HG03103 (cell line): ENCODE measurements around the gene SPDYE16.
"Not testable (repeated sequence)": the region's sequence is repeated elsewhere in the genome, so short reads cannot be mapped to it uniquely, and the experiment has no call there.

Experiments used
- ATAC-seq: cut with Tn5 transposase; IDR thresholded peaks from one replicate; pipeline ENCODE4 v1.9.1; 2021; ENCODE audit warnings: low read depth; ENCODE audit not compliant: unreplicated experiment

SPDYE16 gene, protein sequence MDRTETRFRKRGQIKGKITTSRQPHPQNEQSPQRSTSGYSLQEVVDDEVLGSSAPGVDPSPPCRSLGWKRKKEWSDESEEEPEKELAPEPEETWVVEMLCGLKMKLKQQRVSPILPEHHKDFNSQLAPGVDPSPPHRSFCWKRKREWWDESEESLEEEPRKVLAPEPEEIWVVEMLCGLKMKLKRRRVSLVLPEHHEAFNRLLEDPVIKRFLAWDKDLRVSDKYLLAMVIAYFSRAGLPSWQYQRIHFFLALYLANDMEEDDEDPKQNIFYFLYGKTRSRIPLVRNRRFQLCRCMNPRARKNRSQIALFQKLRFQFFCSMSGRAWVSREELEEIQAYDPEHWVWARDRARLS

DNA sequence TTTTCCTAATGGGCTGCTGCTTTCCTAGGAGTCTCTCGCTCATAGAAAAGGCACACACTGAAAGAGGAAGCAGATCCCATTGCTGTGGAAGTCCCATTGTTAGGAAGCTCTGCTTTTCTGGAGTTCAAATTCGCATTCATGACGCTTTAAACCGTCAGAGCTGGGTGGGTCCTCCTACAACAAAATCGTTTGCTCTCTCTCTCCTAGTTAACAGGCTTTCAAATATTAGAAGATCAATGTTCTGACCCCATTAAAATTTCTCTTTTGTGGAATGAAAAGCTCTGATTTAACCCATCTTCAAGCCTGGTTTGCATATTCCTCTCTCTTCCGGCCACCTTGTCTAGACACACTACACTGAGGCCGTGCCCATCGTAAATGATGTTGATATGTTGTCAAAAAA, at the start of gene SPDYE16:
TSS of gene SPDYE16 (minus strand) at position 101 of the 400 bp plus-strand sequence. CDS start 1,838 bp downstream, outside the sequence.
- ATAC-seq: not testable (repeated sequence)

DNA sequence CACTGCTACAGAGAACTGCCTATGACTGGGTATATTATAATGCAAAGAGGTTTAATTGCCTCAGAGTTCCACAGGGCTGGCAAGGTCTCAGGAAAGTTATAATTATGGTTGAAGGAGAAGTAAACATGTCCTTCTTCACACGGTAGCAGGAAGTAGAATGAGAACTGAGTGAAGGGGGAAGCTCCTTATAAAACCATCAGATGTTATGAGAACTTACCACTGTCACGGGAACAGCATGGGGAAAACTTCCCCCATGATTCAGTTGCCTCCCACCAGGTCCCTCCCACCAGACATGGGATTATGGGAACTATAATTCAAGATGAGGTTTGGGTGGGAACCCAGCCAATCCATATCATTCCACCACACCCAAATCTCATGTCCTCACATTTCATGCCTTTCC, 49.6 kb upstream of the SPDYE16 start:
- not testable (repeated sequence) for ATAC-seq

DNA sequence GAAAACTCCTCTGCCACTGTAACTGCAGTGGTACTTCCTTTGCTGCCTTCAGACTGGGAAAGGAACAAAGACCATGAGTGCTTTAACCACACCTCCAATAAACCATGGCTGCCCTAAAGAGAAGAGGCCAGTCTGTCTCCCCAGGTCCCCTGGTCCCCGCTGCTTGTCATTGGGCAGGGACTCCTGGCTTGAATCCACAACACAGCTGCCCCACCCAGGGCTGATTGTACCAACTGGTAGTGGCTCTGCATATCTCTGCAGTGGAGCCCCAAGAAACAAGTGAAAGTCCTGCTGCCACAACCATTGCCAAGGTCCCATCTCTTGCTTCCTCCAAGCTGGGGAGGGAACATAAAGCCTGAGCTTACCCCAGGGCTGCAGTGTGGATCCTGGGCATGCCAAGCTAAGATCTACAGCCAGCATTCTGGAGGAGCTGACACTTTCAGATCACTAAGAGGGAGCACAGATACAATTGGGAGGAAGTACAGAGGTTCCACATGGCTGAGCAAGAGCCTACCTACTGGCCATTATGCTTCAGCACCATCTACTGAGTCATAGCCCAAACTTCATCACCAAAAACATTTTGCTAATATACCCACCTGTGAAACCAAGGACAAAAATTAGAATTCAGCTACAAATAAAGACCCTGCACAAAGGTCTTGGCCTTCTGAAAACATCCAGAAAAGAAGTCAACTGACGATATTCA, 48.7 kb upstream of the SPDYE16 start:
- ATAC-seq: peak; percentile 89

DNA sequence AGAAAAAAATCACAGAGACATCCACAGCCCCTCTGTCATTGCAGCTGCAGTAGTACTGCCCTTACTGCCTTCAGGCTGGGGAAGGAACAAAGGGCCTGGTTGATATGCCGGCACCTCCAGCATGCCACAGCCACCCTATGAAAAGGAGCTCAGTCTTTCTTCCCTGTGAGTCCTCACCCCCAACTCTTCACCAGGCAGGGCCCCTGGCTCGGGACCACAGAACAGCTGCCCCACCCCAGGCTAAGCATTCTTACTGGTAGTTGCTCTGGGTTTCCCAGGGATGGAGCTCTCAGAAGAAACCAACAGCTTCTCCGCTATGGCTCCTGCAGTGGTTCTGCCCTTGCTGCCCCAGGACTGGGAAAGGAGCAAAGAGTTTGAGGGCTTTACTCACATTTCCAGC, 47.9 kb upstream of the SPDYE16 start:
- not testable (repeated sequence) for ATAC-seq

DNA sequence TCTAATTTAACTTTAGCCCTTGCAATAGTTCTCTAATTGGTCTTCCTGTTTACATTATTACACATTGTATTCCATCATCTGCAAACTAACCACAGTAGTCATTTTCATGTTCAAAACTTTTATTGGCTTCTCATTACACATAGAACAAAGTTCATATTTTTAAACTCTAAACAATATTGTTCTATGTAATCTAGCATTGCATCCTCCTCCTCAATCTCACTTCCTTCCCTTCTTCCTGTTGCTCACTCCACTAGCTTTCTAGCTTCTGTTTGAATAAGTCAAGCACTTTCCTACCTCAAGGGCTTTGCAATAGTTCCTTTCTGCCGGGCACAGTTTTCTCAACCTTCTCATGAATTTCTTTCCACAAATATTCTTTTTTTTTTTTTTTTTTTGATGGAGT, 45.5 kb upstream of the SPDYE16 start:
- not testable (repeated sequence) for ATAC-seq

DNA sequence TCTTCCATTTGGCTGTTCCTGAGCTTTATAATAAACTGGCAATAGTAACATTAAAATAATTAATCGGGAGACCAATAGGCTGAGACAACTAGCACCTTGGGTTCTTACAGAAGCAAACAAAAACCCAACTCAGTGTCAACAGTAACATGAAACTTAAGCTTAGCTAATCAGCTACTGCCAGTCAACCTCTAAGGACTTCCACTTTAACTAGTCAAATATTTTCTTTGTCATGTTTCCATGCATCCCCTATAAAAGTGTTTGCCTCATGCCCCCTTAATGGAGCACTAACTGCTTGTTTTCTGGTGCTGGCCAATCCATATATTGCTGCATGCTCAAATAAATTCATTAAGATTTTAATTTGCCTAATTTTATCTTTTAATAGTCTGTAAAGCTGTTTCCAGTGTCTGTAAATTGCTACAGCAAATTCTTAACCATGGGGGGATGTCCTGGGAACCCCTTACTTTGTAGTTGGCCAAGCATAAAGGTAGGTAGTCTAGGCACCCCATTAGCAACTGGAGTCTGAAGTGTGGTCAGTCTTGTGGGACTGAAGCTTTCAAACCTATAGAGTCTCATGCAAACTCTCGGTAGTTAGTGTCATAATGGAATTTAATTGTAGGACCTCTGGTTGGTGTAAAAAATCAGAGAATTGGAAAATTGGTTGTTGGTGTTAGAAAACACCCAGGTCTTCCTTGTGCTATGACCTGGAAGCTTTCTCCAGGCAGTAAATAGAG, 43.7 kb upstream of the SPDYE16 start:
- ATAC-seq: not testable (repeated sequence)

DNA sequence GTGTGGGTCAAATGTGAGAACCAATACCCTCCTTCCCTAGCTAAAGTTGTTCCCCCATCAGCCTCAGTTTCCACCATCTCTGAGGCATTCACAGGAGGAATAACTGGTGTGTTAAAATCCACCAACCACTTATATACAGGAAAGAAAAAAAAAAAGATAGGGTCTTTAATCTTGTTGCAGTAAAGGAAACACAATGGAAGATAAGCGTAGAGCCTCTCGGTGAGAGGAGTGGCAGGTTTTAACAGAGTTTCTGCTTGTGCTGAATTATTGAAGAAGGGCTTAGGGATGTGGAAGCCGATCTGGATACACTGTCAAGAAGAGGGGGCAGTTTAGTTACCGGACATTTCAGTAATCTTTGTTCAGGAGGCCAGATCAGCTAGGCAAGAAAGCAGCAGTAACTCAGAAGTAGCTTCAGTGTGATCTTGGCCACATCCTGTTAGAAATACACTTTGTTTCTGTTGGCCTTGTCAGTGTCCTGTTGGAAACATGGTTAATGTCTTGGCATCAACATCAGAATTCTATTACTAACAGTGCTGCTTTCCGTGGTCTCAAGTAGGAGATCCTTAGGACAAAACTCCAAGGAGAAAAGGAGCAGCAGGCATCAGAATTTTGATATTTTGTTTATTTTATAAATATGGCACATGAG, 40.7 kb upstream of the SPDYE16 start:
- not testable (repeated sequence) for ATAC-seq

DNA sequence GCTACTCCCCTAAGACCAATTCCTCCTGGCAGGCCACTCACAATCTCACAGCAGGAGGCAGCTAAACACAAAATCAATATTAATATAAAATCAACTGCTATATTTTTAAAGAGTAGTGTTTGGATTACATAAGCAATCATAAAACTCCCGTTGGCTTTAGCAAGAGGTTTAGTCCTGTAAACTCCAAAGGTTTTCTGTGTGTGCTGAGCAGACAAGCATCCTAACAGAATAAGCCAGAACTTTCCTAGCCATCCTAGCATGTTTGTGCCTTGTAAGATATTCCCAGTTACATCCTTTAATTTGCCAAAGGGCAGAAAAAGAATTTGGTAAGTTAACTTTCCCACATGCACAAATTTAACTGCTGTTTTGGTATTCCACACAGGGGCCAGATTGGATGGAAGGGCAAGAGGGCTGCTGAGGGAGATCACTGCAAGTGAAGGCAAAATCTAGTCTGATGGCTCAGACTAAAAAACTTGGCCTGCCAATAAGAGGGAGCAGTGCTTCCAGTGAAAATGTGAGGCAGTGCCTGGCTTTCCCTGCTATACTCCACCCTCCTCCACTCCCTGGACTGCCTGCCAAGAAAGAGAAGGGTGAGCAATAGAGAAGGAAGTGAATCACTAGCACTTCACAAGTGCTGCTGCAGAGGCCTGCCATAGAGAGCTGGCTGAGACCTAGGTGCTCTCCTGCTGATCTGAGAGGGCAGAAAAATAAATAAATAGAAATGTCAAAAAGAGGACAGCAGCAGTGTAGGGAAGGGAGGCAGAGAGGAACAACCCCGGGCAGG, 39.9 kb upstream of the SPDYE16 start:
- ATAC-seq: not testable (repeated sequence)

DNA sequence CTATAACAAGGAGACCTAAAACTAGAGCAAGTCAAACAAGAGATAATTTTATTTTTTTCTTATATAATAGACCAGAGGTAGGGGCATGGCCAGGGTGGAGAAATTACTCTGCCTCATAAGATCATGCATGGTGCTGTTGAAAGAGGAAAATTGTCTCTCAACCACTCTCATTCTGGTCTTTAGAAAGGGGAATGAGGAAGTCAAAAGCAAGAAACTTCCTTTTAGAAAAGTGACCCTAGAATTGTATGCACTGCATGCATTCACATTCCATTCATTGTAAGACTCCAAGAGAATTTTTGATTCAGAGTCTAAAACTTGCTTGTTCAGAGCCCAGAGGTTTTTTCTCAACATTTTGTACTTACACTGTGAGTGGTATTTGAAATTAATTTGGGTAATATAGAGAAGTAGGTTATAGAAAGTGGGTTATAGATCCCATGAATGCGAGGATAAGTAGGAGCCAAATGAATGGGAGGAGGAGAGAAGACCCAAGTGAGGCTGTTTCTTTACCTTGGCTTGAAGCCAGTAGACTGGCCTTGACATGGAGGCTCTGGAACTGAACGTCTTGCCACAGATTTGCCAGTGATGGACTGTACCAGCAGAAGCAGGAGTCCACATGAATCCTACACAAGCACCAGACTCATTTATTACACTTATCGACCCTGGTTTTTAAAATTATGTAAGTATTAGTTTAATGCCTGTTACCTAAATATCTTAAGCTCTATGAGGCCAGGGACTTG, 33.0 kb upstream of the SPDYE16 start:
- ATAC-seq: not testable (repeated sequence)

DNA sequence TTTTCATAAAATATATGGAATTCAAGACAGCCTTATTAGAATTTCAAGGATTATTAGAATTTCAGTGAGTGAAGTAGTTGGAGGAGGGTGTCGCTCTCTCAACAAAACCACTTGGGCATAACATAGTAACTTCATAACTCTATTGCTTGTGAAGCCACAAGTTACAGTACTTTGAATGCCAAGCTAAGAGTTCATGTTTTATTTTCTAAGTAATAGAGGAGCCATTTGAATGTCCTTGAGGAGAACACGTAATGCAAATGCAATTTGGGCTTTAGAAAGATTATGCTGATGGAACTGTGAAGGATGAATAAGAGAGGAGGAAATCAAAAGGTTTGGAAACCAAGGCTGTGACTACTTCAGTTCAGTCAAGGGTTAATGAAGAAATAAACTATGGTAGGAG, 32.3 kb upstream of the SPDYE16 start:
- not testable (repeated sequence) for ATAC-seq

DNA sequence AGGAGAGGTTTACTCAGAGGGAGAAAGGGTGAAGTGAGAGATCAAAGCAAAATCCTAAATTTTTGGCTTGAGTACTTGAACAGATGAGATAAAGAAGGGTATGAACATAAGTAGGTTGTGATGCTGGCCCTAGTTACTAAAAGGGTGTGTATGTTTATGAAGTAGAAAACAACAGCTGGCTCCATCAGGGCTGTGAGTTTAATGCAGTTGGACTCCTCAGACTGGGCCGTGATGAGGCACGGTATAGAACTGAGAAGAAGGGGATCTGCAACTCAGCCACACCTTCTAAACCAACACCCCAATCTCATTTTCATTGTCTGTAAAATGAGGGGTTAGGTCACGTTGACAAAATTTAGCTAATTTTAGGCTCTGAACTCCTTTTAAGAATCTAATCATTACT, 29.2 kb upstream of the SPDYE16 start:
- ATAC-seq: not testable (repeated sequence)

DNA sequence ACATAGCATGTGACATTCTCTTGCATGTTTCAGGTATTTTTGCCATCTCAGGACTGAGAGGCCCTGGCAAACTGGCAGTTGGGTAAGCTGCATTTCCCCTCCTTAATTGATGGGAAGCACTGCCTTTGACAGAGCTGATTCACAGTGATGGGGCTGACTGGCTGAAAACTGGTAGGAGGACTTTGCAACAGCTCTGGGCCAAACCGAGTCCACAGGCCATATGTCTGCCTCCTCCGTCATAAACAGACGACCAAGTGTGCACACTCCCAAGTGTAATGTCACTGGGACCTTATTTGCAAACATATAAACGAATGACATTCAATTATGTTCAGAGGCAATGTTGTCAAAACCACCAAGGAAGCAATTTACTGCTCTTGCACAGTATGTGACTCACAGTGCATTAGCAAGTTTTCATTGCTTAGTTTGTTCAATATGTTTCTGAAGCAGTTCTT, 27.3 kb upstream of the SPDYE16 start:
- ATAC-seq: not testable (repeated sequence)

DNA sequence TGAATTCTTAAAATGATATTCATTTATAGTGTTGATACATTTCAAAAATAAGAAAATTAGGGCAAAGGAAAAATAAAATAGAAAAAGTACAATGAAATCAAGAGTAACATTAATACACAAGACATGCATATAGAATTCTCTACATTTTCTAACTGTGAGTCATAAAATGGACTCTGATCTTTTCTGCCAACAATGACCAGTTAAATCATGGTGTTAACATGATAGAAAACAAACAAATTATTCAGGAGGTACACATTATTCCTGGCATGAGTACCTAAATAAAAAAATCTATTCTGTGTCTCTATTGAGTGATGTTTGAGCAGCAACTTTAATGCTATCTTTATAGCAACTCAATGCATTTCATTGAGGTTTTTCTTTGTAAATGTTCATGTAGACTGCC, 25.6 kb upstream of the SPDYE16 start:
- not testable (repeated sequence) for ATAC-seq

DNA sequence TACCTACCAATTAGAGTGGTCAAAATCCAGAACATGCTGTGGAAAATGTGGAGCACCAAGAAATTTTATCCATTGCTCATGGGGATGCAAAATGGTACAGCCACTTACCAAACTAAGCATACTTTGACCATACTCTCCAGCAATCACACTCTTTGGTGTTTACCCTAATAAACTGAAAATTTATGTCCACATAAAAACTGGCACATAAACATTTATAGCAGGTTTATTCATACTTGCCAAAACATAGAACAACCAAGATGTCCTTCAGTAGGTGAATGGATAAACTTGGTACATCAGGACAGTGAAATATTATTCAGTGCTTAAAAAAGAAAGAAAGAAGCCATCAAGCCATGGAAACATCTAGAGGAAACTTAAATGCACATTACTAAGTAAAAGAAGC, 24.7 kb upstream of the SPDYE16 start:
- not testable (repeated sequence) for ATAC-seq

DNA sequence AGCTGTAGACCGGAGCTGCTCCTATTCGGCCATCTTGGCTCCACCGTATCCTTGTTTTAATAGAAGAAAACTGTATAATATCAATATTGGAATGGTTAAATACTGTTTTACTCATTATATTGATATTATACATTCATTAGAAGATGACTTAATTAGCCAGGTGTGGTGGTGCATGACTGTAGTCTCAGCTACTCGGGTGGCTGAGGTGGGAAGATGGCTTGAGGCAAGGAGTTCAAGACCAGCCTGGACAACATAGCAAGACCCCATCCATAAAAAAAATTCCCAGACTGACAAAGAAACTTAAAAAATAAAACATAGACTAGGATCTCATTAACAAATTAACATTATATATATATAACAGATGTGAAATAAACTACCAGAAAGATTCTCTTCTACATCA, 24.2 kb upstream of the SPDYE16 start:
- ATAC-seq: not testable (repeated sequence)

DNA sequence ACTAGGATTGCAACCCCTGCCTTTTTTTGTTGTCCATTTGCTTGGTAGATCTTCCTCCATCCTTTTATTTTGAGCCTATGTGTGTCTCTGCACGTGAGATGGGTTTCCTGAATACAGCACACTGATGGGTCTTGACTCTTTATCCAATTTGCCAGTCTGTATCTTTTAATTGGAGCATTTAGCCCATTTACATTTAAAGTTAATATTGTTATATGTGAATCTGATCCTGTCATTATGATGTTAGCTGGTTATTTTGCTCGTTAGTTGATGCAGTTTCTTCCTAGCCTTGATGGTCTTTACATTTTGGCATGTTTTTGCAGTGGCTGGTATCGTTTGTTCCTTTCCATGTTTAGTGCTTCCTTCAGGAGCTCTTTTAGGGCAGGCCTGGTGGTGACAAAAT, 21.9 kb upstream of the SPDYE16 start:
- not testable (repeated sequence) for ATAC-seq

DNA sequence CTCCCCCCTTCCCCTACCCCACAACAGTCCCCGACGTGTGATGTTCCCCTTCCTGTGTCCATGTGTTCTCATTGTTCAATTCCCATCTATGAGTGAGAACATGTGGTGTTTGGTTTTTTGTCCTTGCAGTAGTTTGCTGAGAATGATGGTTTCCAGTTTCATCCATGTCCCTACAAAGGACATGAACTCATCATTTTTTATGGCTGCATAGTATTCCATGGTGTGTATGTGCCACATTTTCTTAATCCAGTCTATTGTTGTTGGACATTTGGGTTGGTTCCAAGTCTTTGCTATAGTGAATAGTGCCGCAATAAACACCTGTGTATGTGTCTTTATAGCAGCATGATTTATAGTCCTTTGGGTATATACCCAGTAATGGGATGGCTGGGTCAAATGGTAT, 18.2 kb upstream of the SPDYE16 start:
- ATAC-seq: not testable (repeated sequence)

DNA sequence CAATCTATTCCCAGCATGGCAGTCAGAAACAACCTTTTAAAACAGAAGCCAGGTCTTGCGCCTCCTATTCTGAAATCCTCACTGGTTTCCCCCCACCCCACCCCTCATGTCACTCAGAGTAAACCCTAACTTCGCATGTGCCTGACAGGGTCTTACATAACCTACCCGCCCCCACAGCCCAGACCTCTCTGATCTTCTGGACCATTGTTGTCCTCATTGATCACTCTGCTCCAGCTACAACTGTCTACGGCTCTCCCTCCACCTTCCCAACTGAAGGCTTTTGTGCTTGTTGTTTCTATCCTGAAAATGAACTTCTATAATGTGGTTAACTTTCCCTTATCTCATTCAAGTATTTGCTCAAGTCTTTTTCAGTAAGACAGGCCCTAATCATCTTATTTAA, 17.1 kb upstream of the SPDYE16 start:
- not testable (repeated sequence) for ATAC-seq

DNA sequence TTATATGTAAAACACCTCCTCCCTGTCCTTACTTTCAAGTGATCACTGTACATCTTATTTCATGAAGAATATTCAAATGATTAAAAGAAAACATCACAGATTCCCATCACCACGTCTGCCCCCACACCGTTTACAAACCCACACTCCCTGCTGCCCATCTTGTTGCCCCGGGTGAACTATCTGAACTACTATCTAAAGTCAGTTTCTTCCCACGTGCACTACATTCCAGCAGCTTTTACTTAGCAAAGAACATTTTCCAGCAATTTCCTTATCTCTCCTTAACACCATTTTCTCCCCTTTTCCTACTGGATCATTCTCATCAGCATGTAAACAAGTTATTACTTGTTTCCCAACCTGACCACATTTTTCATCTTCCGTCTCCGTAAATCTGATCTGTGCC, 16.6 kb upstream of the SPDYE16 start:
- ATAC-seq: not testable (repeated sequence)
